Calu3 (cell line): ENCODE results near the gene REXO1. TPM values are rescaled to one million over a fixed set of nuclear protein-coding genes. Genes with fewer than 3 reads are reported as not detected.

Experiments
- BruUV-seq: library from RNA; stranded (reverse); fragments of 400-500 nt; replicated peaks from 2 replicates; lab custom pipeline; 2021; lab: Mats Ljungman, UMichigan
- CTCF ChIA-PET: fragments of 300-600 bp; sonication (Branson Sonifier 250); formaldehyde crosslinking; loops from one replicate; lab custom pipeline; 2022; ENCODE audit warnings: antibody characterized with exemption; lab: Charles Lee
- DNase-seq: peaks from one replicate; pipeline ENCODE4 v3.0.0; 2022
- H3K27ac Mint-ChIP-seq: one replicate; pipeline ENCODE4 v1.8.0; 2022; ENCODE audit warnings: mixed read lengths; ENCODE audit not compliant: unreplicated experiment
- H3K27me3 Mint-ChIP-seq: one replicate; pipeline ENCODE4 v1.8.0; 2022; ENCODE audit warnings: mixed read lengths; ENCODE audit not compliant: unreplicated experiment
- H3K36me3 Mint-ChIP-seq: one replicate; pipeline ENCODE4 v1.8.0; 2022; ENCODE audit warnings: mild to moderate bottlenecking, moderate library complexity, mixed read lengths; ENCODE audit not compliant: insufficient read depth, unreplicated experiment
- H3K4me1 Mint-ChIP-seq: one replicate; pipeline ENCODE4 v1.8.0; 2022; ENCODE audit warnings: mild to moderate bottlenecking, low read depth, mixed read lengths; ENCODE audit not compliant: unreplicated experiment
- H3K4me3 Mint-ChIP-seq: one replicate; pipeline ENCODE4 v1.8.0; 2022; ENCODE audit warnings: mild to moderate bottlenecking, low read depth, moderate library complexity, mixed read lengths; ENCODE audit not compliant: unreplicated experiment
- H3K9me3 Mint-ChIP-seq: one replicate; pipeline ENCODE4 v1.8.0; 2022; ENCODE audit warnings: low read depth, mixed read lengths; ENCODE audit not compliant: unreplicated experiment
- CTCF ChIP-seq: fragments of 200-600 bp; IDR thresholded peaks from one replicate; pipeline ENCODE4 v1.8.0; 2022; ENCODE audit warnings: antibody characterized with exemption; ENCODE audit not compliant: unreplicated experiment
- intact Hi-C: fragments of 100-400 bp; cut with micrococcal nuclease; formaldehyde crosslinking; loops from one replicate; pipeline ENCODE4 v1.10.0; 2022; ENCODE audit not compliant: unreplicated experiment
- total RNA-seq: library from RNA; stranded (reverse); gene quantifications from 2 replicates; pipeline ENCODE4 v1.2.3, GENCODE V29; 2022

REXO1 gene
- total RNA-seq, 1 experiment from 2014 or later, result 34.1 TPM

GRCh38 chr19:1872807-1873523, 24.7 kb upstream of the REXO1 start:
- no TSS peak for BruUV-seq
- H3K27me3 Mint-ChIP-seq, result no peaks in the 10 kb centered on the region
- peaks cover 25% of the 10 kb centered on the region for H3K36me3 Mint-ChIP-seq
- CTCF ChIA-PET, result no interaction called here
- peak overlapping the region; percentile 96 for H3K4me3 Mint-ChIP-seq
- intact Hi-C loops, result no loop called here
- H3K27ac Mint-ChIP-seq, result no peak overlapping the region
- DNase-seq, result no peak
- TF ChIP-seq CTCF, result no peak
- H3K9me3 Mint-ChIP-seq, result no peaks in the 10 kb centered on the region
- H3K4me1 Mint-ChIP-seq, result peaks cover 8% of the 10 kb centered on the region

GRCh38 chr19:1871630-1872029, 23.3 kb upstream of the REXO1 start:
- intact Hi-C loops, result no loop called here
- DNase-seq, result no peak
- H3K9me3 Mint-ChIP-seq, result no peaks in the 10 kb centered on the region
- BruUV-seq, result no TSS peak
- H3K27ac Mint-ChIP-seq, result no peak overlapping the region
- CTCF ChIA-PET, result no interaction called here
- no peaks in the 10 kb centered on the region for H3K27me3 Mint-ChIP-seq
- no peak overlapping the region for H3K4me3 Mint-ChIP-seq
- peaks cover 8% of the 10 kb centered on the region for H3K4me1 Mint-ChIP-seq
- H3K36me3 Mint-ChIP-seq, result peaks cover 25% of the 10 kb centered on the region
- TF ChIP-seq CTCF, result no peak

- no peak for TF ChIP-seq CTCF
- CTCF ChIA-PET, result no interaction called here
- no peaks in the 10 kb centered on the region for H3K9me3 Mint-ChIP-seq
- peaks cover 20% of the 10 kb centered on the region for H3K36me3 Mint-ChIP-seq
- H3K27me3 Mint-ChIP-seq, result no peaks in the 10 kb centered on the region
- no peak for DNase-seq
- BruUV-seq, result no TSS peak
- no peak overlapping the region for H3K4me3 Mint-ChIP-seq
- H3K27ac Mint-ChIP-seq, result no peak overlapping the region
- intact Hi-C loops, result no loop called here
- H3K4me1 Mint-ChIP-seq, result peaks cover 8% of the 10 kb centered on the region
These were observed 22.9 kb upstream of the REXO1 start for GRCh38 chr19:1871140-1871597.

- Mint-ChIP-seq H3K27me3 (no peaks in the 10 kb centered on the region), H3K4me3 (no peak overlapping the region), H3K4me1 (peaks cover 3% of the 10 kb centered on the region), H3K27ac (no peak overlapping the region), H3K36me3 (peaks cover 19% of the 10 kb centered on the region), H3K9me3 (no peaks in the 10 kb centered on the region)
- no peak for TF ChIP-seq CTCF
- DNase-seq, result no peak
- no TSS peak for BruUV-seq
- CTCF ChIA-PET, result no interaction called here
- intact Hi-C loops, result no loop called here
These were observed 20.7 kb upstream of the REXO1 start for GRCh38 chr19:1868971-1869370.
